Peyer's patch (tissue), 4 donors: ENCODE results near the gene KCNQ2. TPM values are rescaled to one million over a fixed set of nuclear protein-coding genes. Genes with fewer than 3 reads are reported as not detected.

ENCODE experiments used
- DNase-seq, 3 donors: peaks; one replicate each; pipeline ENCODE4 v3.0.0-alpha.2; 2017 to 2019
- H3K27ac ChIP-seq, 4 donors: fragments of 200-600 bp; sonication (generic); one replicate each; pipeline ENCODE4 v1.5.1; 2016 to 2019
- H3K27me3 ChIP-seq, 2 donors: fragments of 200-600 bp; sonication (generic); one replicate each; pipeline ENCODE4 v1.5.1; 2019
- H3K36me3 ChIP-seq, 3 donors: fragments of 200-600 bp; sonication (generic); one replicate each; pipeline ENCODE4 v1.5.1; 2016 to 2019
- H3K4me1 ChIP-seq, 4 donors: fragments of 200-600 bp; sonication (generic); one replicate each; pipeline ENCODE4 v1.5.1; 2016 to 2019
- H3K4me3 ChIP-seq, 4 donors: fragments of 200-600 bp; sonication (generic); 1 replicate in 3 of 4; 2 replicates in 1 of 4; pipeline ENCODE4 v1.5.1; 2016 to 2019; ENCODE audit warnings: mild to moderate bottlenecking in 1 of 4
- H3K9me3 ChIP-seq, 4 donors: fragments of 200-600 bp; sonication (generic); one replicate each; pipeline ENCODE4 v1.5.1; 2016 to 2019; ENCODE audit warnings: mild to moderate bottlenecking in 1 of 4
- CTCF ChIP-seq, 6 experiments: fragments of 450-650 bp in 4 of 6; fragments of 200-600 bp in 2 of 6; sonication (generic) in 1 of 6; IDR thresholded peaks; one replicate each; pipeline ENCODE4 v1.5.1; 2017 to 2019; ENCODE audit warnings: antibody characterized with exemption in 6 of 6, mild to moderate bottlenecking in 3 of 6, moderate library complexity in 1 of 6
- POLR2A ChIP-seq, 2 donors: fragments of 450-650 bp; IDR thresholded peaks; one replicate each; pipeline ENCODE4 v1.5.1; 2017; ENCODE audit warnings: antibody characterized with exemption in 2 of 2, mild to moderate bottlenecking in 2 of 2, moderate library complexity in 2 of 2
- total RNA-seq, 4 donors: library from RNA; depleted of rRNA; stranded (reverse); fragments of >200 nt; gene quantifications; one replicate each; pipeline ENCODE4 v1.1.0, GENCODE V29; 2016

Gene KCNQ2
- total RNA-seq, 4 donors from 2014 or later = not detected

- Histone ChIP-seq H3K27me3 (no peaks in the 10 kb centered on the region), H3K9me3 (no peaks in the 10 kb centered on the region), H3K4me1 (peaks cover 0 to 5% (median 0%) of the 10 kb centered on the region in 4 donors), H3K36me3 (no peaks in the 10 kb centered on the region), H3K27ac (no peak overlapping the region), H3K4me3 (no peak overlapping the region)
- DNase-seq = no peak
- TF ChIP-seq POLR2A (IDR thresholded peaks at IDR 0.05) (no peak), CTCF (IDR thresholded peaks at IDR 0.05) (no peak)
Observed at GRCh38 chr20:63458170-63459069, 14.0 kb downstream of the KCNQ2 start.

- Histone ChIP-seq H3K27me3 (no peaks in the 10 kb centered on the region), H3K27ac (no peak overlapping the region), H3K4me1 (peaks cover 0 to 5% (median 0%) of the 10 kb centered on the region in 4 donors), H3K36me3 (no peaks in the 10 kb centered on the region), H3K4me3 (no peak overlapping the region), H3K9me3 (no peaks in the 10 kb centered on the region)
- TF ChIP-seq CTCF (IDR thresholded peaks at IDR 0.05) = no peak
- TF ChIP-seq POLR2A (IDR thresholded peaks at IDR 0.05) = no peak
- no peak for DNase-seq
Observed at GRCh38 chr20:63457737-63458136, 14.7 kb downstream of the KCNQ2 start.

GRCh38 chr20:63456429-63457284 is 15.8 kb downstream of the KCNQ2 start:
- Histone ChIP-seq H3K4me3 (no peak overlapping the region), H3K27ac (no peak overlapping the region), H3K27me3 (peaks cover 0 to 3% of the 10 kb centered on the region in 2 donors), H3K36me3 (no peaks in the 10 kb centered on the region), H3K4me1 (peaks cover 0 to 5% (median 0%) of the 10 kb centered on the region in 4 donors), H3K9me3 (no peaks in the 10 kb centered on the region)
- no peak for TF ChIP-seq POLR2A (IDR thresholded peaks at IDR 0.05)
- no peak for TF ChIP-seq CTCF (IDR thresholded peaks at IDR 0.05)
- no peak for DNase-seq

GRCh38 chr20:63455568-63455859 is 16.9 kb downstream of the KCNQ2 start:
- Histone ChIP-seq H3K4me3 (no peak overlapping the region), H3K36me3 (no peaks in the 10 kb centered on the region), H3K27me3 (peaks cover 0 to 3% of the 10 kb centered on the region in 2 donors), H3K9me3 (no peaks in the 10 kb centered on the region), H3K4me1 (peaks cover 0 to 5% (median 0%) of the 10 kb centered on the region in 4 donors), H3K27ac (no peak overlapping the region)
- no peak for TF ChIP-seq CTCF (IDR thresholded peaks at IDR 0.05)
- no peak for TF ChIP-seq POLR2A (IDR thresholded peaks at IDR 0.05)
- no peak for DNase-seq

GRCh38 chr20:63454731-63455567 is 17.5 kb downstream of the KCNQ2 start:
- Histone ChIP-seq H3K36me3 (no peaks in the 10 kb centered on the region), H3K9me3 (no peaks in the 10 kb centered on the region), H3K27ac (no peak overlapping the region), H3K4me3 (no peak overlapping the region), H3K4me1 (peaks cover 0 to 5% (median 0%) of the 10 kb centered on the region in 4 donors), H3K27me3 (peaks cover 0 to 3% of the 10 kb centered on the region in 2 donors)
- no peak for TF ChIP-seq CTCF (IDR thresholded peaks at IDR 0.05)
- TF ChIP-seq POLR2A (IDR thresholded peaks at IDR 0.05) = no peak
- no peak for DNase-seq
